Mucosa of stomach (tissue), 1 donor: ENCODE results near the gene MTCL1.

Experiments
- H3K27me3 ChIP-seq: one replicate; pipeline ENCODE4 v1.7.0; 2013; ENCODE audit warnings: mild to moderate bottlenecking, low read length; ENCODE audit not compliant: control insufficient read depth, insufficient read depth
- H3K36me3 ChIP-seq: one replicate; pipeline ENCODE4 v1.7.0; 2013; ENCODE audit warnings: low read length; ENCODE audit not compliant: control insufficient read depth, insufficient read depth
- H3K4me1 ChIP-seq: one replicate; pipeline ENCODE4 v1.7.0; 2013; ENCODE audit warnings: mild to moderate bottlenecking, low read length; ENCODE audit not compliant: control insufficient read depth, insufficient read depth
- H3K4me3 ChIP-seq: one replicate; pipeline ENCODE4 v1.7.0; 2013; ENCODE audit warnings: low read length
- H3K9ac ChIP-seq: one replicate; pipeline ENCODE4 v1.7.0; 2013; ENCODE audit warnings: mild to moderate bottlenecking, low read length, moderate library complexity
- H3K9me3 ChIP-seq: one replicate; pipeline ENCODE4 v1.7.0; 2013; ENCODE audit warnings: mild to moderate bottlenecking, low read length, moderate library complexity; ENCODE audit not compliant: control insufficient read depth
- donor health status: Pancreatic carcinoma.

The MTCL1 gene

GRCh38 chr18:8669571-8669970, 35.8 kb upstream of the MTCL1 start:
- no peak overlapping the region for H3K9ac ChIP-seq
- no peaks in the 10 kb centered on the region for H3K9me3 ChIP-seq
- H3K4me3 ChIP-seq, result no peak overlapping the region
- no peaks in the 10 kb centered on the region for H3K27me3 ChIP-seq
- no peaks in the 10 kb centered on the region for H3K36me3 ChIP-seq
- no peaks in the 10 kb centered on the region for H3K4me1 ChIP-seq

GRCh38 chr18:8673256-8674209, 31.8 kb upstream of the MTCL1 start:
- Histone ChIP-seq H3K9me3 (no peaks in the 10 kb centered on the region), H3K4me3 (no peak overlapping the region), H3K4me1 (no peaks in the 10 kb centered on the region), H3K9ac (no peak overlapping the region), H3K27me3 (no peaks in the 10 kb centered on the region), H3K36me3 (no peaks in the 10 kb centered on the region)

DNA sequence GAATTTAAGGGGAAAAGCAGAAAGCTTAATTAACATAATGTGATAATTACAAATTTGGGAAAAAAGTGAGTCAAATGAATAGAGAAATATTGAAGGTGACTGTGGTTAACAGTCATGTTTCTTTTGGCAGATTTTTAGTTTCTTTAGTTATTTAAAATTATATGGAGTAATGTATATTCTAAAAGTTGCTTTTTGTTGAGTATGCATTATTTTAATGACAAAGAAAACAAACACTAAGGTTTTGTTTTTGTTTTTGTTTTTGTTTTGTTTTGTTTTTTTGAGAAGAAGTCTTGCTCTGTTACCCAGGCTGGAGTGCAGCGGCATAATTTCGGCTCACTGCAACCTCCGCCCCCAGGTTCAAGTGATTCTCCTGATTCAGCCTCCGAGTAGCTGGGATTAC, 30.3 kb upstream of the MTCL1 start:
- Histone ChIP-seq H3K4me1 (no peaks in the 10 kb centered on the region), H3K9me3 (no peaks in the 10 kb centered on the region), H3K36me3 (no peaks in the 10 kb centered on the region), H3K27me3 (no peaks in the 10 kb centered on the region), H3K9ac (no peak overlapping the region), H3K4me3 (no peak overlapping the region)

DNA sequence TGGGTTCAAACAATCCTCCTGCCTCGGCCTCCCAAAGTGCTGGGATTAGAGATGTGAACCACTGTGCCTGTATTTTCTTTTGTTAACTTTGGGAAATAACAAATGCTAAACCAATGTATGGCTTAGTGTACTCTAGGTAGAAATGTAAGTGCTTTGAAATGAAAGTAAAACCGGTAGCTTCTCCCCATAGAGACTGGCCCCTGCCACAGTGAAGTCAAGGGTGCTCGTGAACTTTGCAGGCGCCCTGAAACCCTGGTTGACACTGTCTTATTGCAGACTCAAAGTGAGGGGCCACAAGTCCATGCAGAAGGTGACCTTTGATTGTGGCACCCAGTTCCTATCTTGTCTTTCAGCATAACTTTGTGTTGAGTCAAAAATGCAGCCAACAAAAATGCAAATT, 24.2 kb upstream of the MTCL1 start:
- H3K4me1 ChIP-seq, result no peaks in the 10 kb centered on the region
- H3K27me3 ChIP-seq, result no peaks in the 10 kb centered on the region

DNA sequence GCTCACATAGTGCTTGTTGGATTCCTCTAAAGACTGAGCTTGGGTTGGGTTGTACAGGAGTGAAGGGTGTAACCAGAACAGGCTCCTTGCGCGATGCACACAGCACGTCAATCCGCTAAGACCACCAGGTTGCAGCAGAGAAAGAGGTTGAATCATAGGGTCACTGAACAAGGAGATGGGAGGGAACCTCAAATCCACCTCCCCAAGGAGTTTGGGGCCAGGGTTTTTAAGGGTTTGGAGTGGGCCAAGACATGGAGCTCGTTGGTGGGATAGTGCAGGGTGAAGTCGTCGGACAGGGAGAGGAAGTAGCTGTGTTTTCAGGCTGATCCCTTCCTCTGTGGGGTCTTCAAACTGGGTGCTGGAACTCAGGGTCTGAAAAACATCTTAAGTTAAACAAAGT, 20.8 kb upstream of the MTCL1 start:
- Histone ChIP-seq H3K4me1 (no peaks in the 10 kb centered on the region), H3K9me3 (no peaks in the 10 kb centered on the region), H3K9ac (no peak overlapping the region), H3K4me3 (no peak overlapping the region), H3K36me3 (no peaks in the 10 kb centered on the region), H3K27me3 (no peaks in the 10 kb centered on the region)

More for the DNA sequence above, 24.2 kb upstream of the MTCL1 start:
- no peaks in the 10 kb centered on the region for H3K9me3 ChIP-seq
- no peak overlapping the region for H3K9ac ChIP-seq
- H3K4me3 ChIP-seq, result no peak overlapping the region
- no peaks in the 10 kb centered on the region for H3K36me3 ChIP-seq

- Histone ChIP-seq H3K27me3 (no peaks in the 10 kb centered on the region), H3K36me3 (no peaks in the 10 kb centered on the region), H3K4me3 (no peak overlapping the region), H3K9me3 (no peaks in the 10 kb centered on the region), H3K4me1 (no peaks in the 10 kb centered on the region), H3K9ac (no peak overlapping the region)
Measured at GRCh38 chr18:8685141-8685913, 20.0 kb upstream of the MTCL1 start.

GRCh38 chr18:8685914-8686216, 19.5 kb upstream of the MTCL1 start:
- Histone ChIP-seq H3K4me1 (no peaks in the 10 kb centered on the region), H3K9me3 (no peaks in the 10 kb centered on the region), H3K27me3 (no peaks in the 10 kb centered on the region), H3K36me3 (no peaks in the 10 kb centered on the region), H3K9ac (no peak overlapping the region), H3K4me3 (no peak overlapping the region)

DNA sequence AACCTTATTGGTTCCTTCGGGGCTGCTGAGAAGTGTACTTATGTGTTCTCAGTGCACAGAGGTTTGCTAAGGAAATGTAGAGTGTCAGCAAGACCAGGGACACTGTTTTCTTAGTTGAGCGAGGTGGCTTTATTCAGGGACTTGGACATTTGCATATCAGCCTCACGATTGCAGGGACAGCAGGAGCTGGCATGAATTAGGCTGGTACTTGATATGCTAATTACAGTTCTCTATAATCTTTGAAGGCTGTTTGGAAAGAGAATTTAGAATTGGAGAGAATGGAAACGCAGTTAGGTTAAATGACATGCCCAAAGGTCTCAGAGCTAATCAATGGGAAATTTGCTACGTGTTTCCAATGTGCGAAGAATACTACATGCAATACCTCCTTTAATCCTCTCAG, 18.7 kb upstream of the MTCL1 start:
- Histone ChIP-seq H3K4me1 (no peaks in the 10 kb centered on the region), H3K4me3 (no peak overlapping the region), H3K9me3 (no peaks in the 10 kb centered on the region), H3K36me3 (no peaks in the 10 kb centered on the region), H3K27me3 (no peaks in the 10 kb centered on the region), H3K9ac (no peak overlapping the region)

DNA sequence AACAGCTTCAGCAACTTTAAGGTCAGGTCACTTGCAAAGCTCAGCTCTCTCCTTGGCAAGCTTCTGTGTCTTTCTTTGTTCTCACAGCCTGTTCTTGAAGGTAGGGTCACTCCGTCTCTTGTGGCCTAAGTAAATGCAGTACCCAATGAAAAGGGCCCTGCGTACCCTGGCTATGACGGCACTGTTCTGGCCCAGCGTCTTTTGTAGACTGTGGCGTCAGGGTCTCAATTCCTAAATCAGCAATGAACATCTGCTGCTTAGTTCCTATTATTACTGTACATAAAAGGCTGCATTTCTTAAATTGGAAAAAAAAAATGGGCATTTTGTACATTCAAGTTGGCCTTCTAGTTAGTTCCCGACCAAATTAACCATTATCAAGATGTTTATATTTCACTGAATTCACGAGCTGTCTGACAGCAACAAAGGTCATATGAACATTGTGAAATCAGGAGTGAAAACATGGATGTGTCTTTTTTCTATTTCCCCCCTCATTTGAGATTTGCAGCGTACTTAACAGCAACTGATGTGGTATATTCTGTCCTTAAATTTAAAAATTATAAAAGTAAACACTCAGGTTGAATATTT, 17.0 kb upstream of the MTCL1 start:
- no peaks in the 10 kb centered on the region for H3K27me3 ChIP-seq
- H3K36me3 ChIP-seq, result no peaks in the 10 kb centered on the region
- no peak overlapping the region for H3K4me3 ChIP-seq
- no peaks in the 10 kb centered on the region for H3K9me3 ChIP-seq
- no peaks in the 10 kb centered on the region for H3K4me1 ChIP-seq
- H3K9ac ChIP-seq, result no peak overlapping the region

DNA sequence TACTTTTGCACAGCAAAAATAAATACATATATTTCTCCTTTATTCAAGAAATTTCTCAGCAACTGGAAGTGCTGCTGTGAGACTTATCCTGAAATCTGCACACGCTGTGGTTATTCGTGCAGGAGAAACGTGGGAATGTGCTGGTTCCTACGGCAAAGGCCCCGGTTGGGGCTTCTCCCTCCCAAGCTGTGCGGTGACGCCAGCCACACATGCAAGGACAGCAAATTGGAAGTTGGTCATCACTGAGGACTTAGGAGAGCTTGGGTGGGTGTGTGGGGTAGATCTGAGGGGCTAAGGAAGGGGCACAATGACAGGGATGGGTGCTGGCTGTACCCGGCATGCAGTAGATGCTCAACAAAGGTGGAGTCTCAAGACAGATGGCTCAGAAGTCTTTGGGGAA, 16.5 kb upstream of the MTCL1 start:
- H3K27me3 ChIP-seq, result no peaks in the 10 kb centered on the region
- H3K4me3 ChIP-seq, result no peak overlapping the region
- no peak overlapping the region for H3K9ac ChIP-seq
- H3K4me1 ChIP-seq, result no peaks in the 10 kb centered on the region
- no peaks in the 10 kb centered on the region for H3K36me3 ChIP-seq
- H3K9me3 ChIP-seq, result no peaks in the 10 kb centered on the region

GRCh38 chr18:8689517-8689916, 15.8 kb upstream of the MTCL1 start:
- no peaks in the 10 kb centered on the region for H3K4me1 ChIP-seq
- H3K27me3 ChIP-seq, result no peaks in the 10 kb centered on the region
- H3K4me3 ChIP-seq, result no peak overlapping the region
- no peak overlapping the region for H3K9ac ChIP-seq
- no peaks in the 10 kb centered on the region for H3K36me3 ChIP-seq
- H3K9me3 ChIP-seq, result no peaks in the 10 kb centered on the region

DNA sequence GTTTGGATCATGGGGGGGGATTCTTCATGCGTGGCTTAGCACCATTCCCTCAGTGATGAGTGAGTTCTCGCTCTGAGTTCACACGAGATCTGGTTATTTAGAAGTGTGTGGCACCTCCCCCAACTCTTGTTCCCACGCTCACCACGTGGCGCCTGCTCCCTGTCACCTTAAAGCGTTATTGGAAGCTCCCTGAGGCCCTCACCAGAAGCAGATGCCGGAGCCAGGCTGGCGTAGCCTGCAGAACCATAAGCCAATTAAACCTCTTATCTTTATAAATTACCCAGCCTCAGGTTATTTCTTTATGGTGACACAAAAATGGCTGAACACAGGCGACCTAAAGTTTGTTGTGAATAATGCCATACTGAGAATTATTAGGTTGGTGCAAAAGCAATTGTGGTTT, 10.5 kb upstream of the MTCL1 start:
- Histone ChIP-seq H3K4me1 (no peaks in the 10 kb centered on the region), H3K9me3 (no peaks in the 10 kb centered on the region), H3K9ac (no peak overlapping the region), H3K27me3 (peaks cover 2% of the 10 kb centered on the region), H3K4me3 (no peak overlapping the region), H3K36me3 (no peaks in the 10 kb centered on the region)
